GM23338 (cell line): ENCODE data around the gene CD34. TPM values are rescaled to one million over a fixed set of nuclear protein-coding genes. Genes with fewer than 3 reads are reported as not detected.

Experiments
- ATAC-seq: fragments of 200-7000 bp; cut with Tn5 transposase; 3 replicates; pipeline ENCODE4 v1.9.1; 2020
- DNase-seq: peaks from one replicate; pipeline ENCODE4 v3.0.0-alpha.2; 2015; ENCODE audit warnings: low spot score
- H2AFZ ChIP-seq: fragments of 200-600 bp; sonication (generic); 2 replicates; pipeline ENCODE4 v1.8.0; 2016; ENCODE audit warnings: antibody characterized with exemption, mild to moderate bottlenecking, moderate library complexity
- H3F3A ChIP-seq: fragments of 200-600 bp; sonication (generic); replicated peaks from 2 replicates; pipeline ENCODE4 v1.8.0; 2017; ENCODE audit warnings: antibody characterized with exemption, mixed run types, low read depth
- H3K27ac ChIP-seq: fragments of 200-600 bp; sonication (generic); 2 replicates; pipeline ENCODE4 v1.6.1; 2016; ENCODE audit warnings: low read depth
- H3K27me3 ChIP-seq: fragments of 200-600 bp; sonication (generic); 2 replicates; pipeline ENCODE4 v1.8.0; 2016; ENCODE audit warnings: mild to moderate bottlenecking, mixed run types, moderate library complexity; ENCODE audit not compliant: insufficient read depth
- H3K36me3 ChIP-seq: fragments of 200-600 bp; sonication (generic); 2 replicates; pipeline ENCODE4 v1.8.0; 2016; ENCODE audit warnings: mild to moderate bottlenecking; ENCODE audit not compliant: insufficient read depth
- H3K4me1 ChIP-seq: fragments of 200-600 bp; sonication (generic); 2 replicates; pipeline ENCODE4 v1.8.0; 2016; ENCODE audit warnings: mild to moderate bottlenecking, moderate library complexity; ENCODE audit not compliant: insufficient read depth
- H3K4me2 ChIP-seq: fragments of 200-600 bp; sonication (generic); 2 replicates; pipeline ENCODE4 v1.7.1; 2017; ENCODE audit warnings: mixed run types
- H3K4me3 ChIP-seq: fragments of 200-600 bp; sonication (generic); 2 replicates; pipeline ENCODE4 v1.6.1; 2016; ENCODE audit warnings: mixed run types
- H3K79me2 ChIP-seq: fragments of 200-600 bp; sonication (generic); replicated peaks from 2 replicates; pipeline ENCODE4 v1.8.0; 2017; ENCODE audit warnings: mild to moderate bottlenecking; ENCODE audit not compliant: insufficient read depth
- H3K9me2 ChIP-seq: fragments of 200-600 bp; sonication (generic); 2 replicates; pipeline ENCODE4 v1.8.0; 2017; ENCODE audit not compliant: insufficient read depth
- H4K20me1 ChIP-seq: fragments of 200-600 bp; sonication (generic); replicated peaks from 2 replicates; pipeline ENCODE4 v1.8.0; 2017; ENCODE audit warnings: mild to moderate bottlenecking; ENCODE audit not compliant: insufficient read depth
- H3K27ac Mint-ChIP-seq: 2 replicates; pipeline ENCODE4 v1.8.0; 2020; ENCODE audit warnings: inconsistent platforms, mild to moderate bottlenecking, moderate library complexity, mixed read lengths
- H3K27me3 Mint-ChIP-seq: 3 replicates; pipeline ENCODE4 v1.8.0; 2022; ENCODE audit warnings: low read depth, mild to moderate bottlenecking, moderate library complexity, mixed read lengths, inconsistent platforms; ENCODE audit not compliant: insufficient read depth, poor library complexity
- H3K36me3 Mint-ChIP-seq: 3 replicates; pipeline ENCODE4 v1.8.0; 2021; ENCODE audit warnings: low read depth, mild to moderate bottlenecking, inconsistent platforms, moderate library complexity, mixed read lengths
- H3K4me1 Mint-ChIP-seq: 3 replicates; pipeline ENCODE4 v1.8.0; 2020; ENCODE audit warnings: mild to moderate bottlenecking, inconsistent platforms, mixed read lengths
- H3K4me3 Mint-ChIP-seq: 3 replicates; pipeline ENCODE4 v1.8.0; 2021; ENCODE audit warnings: moderate library complexity, mild to moderate bottlenecking, inconsistent platforms, mixed read lengths
- H3K9me3 Mint-ChIP-seq: 3 replicates; pipeline ENCODE4 v1.8.0; 2020; ENCODE audit warnings: moderate library complexity, mild to moderate bottlenecking, inconsistent platforms, mixed read lengths
- EZH2 ChIP-seq: fragments of 200-600 bp; sonication (generic); IDR thresholded peaks from one replicate; pipeline ENCODE4 v1.8.0; 2017; ENCODE audit warnings: antibody characterized with exemption, mild to moderate bottlenecking, low read depth; ENCODE audit not compliant: unreplicated experiment
- JUNB ChIP-seq: IDR thresholded peaks from one replicate; pipeline ENCODE4 v1.6.1; 2016; ENCODE audit warnings: antibody characterized with exemption; ENCODE audit not compliant: unreplicated experiment
- ZNF331 ChIP-seq: fragments of 250-450 bp; sonication (Bioruptor Pico); IDR thresholded peaks from 2 replicates; pipeline ENCODE4 v1.5.0; 2020; ENCODE audit warnings: low read depth, mild to moderate bottlenecking, moderate library complexity
- polyA plus RNA-seq: library from polyadenylated mRNA; unstranded; fragments of >200 nt; fragmentation: Nextera tagmentation; extraction: Ambion mirVana; gene quantifications from 2 replicates; pipeline ENCODE4 v1.2.1, GENCODE V29; 2016
- total RNA-seq: library from RNA; depleted of rRNA; stranded (reverse); fragments of >200 nt; shearing (Covaris generic); gene quantifications from 2 replicates; pipeline ENCODE4 v1.2.3, GENCODE V29; 2014
- TF ChIP-seq, protein P1 (sequence below): fragments of 250-450 bp; sonication (Bioruptor Pico); IDR thresholded peaks from 2 replicates; pipeline ENCODE4 v1.5.0; 2020; ENCODE audit warnings: mild to moderate bottlenecking, moderate library complexity
- TF ChIP-seq, protein P2 (sequence below), 2 experiments: fragments of 200-600 bp in 1 of 2; sonication (generic) in 1 of 2; conservative IDR thresholded peaks; 2 replicates each; pipeline versions ENCODE4 v1.5.1 to v1.6.1; 2016 to 2017; ENCODE audit warnings: antibody characterized with exemption in 2 of 2, low read depth in 2 of 2, mild to moderate bottlenecking in 2 of 2, moderate library complexity in 1 of 2

CD34 gene
- total and polyA plus RNA-seq, 2 experiments from 2014 or later = 0.07 to 0.18 TPM

DNA sequence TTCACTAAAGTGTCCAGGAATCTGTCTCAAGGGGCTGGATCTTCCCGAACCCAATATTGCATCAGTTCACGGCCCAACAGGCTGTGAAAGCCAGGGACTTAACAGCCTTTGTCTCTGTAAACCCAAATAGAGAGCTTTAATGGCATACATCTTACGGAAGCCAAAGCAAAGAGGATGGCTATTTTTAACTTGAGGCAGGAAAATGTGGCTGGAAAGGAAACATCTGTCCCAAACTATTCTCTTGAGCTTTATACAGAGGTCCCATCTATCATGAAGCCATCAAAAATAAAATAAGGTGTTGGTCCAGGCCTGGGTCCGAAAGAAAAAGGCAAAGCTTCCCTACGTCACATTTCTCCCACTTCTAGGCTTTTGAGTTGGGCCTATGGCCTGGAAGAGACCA lies 7.7 kb upstream of the CD34 start:
- no peak overlapping the region for H3K27ac ChIP-seq
- H3K4me2 ChIP-seq = no peak overlapping the region
- ATAC-seq = no peak
- TF ChIP-seq JUNB = no peak
- TF ChIP-seq, protein P1, sequence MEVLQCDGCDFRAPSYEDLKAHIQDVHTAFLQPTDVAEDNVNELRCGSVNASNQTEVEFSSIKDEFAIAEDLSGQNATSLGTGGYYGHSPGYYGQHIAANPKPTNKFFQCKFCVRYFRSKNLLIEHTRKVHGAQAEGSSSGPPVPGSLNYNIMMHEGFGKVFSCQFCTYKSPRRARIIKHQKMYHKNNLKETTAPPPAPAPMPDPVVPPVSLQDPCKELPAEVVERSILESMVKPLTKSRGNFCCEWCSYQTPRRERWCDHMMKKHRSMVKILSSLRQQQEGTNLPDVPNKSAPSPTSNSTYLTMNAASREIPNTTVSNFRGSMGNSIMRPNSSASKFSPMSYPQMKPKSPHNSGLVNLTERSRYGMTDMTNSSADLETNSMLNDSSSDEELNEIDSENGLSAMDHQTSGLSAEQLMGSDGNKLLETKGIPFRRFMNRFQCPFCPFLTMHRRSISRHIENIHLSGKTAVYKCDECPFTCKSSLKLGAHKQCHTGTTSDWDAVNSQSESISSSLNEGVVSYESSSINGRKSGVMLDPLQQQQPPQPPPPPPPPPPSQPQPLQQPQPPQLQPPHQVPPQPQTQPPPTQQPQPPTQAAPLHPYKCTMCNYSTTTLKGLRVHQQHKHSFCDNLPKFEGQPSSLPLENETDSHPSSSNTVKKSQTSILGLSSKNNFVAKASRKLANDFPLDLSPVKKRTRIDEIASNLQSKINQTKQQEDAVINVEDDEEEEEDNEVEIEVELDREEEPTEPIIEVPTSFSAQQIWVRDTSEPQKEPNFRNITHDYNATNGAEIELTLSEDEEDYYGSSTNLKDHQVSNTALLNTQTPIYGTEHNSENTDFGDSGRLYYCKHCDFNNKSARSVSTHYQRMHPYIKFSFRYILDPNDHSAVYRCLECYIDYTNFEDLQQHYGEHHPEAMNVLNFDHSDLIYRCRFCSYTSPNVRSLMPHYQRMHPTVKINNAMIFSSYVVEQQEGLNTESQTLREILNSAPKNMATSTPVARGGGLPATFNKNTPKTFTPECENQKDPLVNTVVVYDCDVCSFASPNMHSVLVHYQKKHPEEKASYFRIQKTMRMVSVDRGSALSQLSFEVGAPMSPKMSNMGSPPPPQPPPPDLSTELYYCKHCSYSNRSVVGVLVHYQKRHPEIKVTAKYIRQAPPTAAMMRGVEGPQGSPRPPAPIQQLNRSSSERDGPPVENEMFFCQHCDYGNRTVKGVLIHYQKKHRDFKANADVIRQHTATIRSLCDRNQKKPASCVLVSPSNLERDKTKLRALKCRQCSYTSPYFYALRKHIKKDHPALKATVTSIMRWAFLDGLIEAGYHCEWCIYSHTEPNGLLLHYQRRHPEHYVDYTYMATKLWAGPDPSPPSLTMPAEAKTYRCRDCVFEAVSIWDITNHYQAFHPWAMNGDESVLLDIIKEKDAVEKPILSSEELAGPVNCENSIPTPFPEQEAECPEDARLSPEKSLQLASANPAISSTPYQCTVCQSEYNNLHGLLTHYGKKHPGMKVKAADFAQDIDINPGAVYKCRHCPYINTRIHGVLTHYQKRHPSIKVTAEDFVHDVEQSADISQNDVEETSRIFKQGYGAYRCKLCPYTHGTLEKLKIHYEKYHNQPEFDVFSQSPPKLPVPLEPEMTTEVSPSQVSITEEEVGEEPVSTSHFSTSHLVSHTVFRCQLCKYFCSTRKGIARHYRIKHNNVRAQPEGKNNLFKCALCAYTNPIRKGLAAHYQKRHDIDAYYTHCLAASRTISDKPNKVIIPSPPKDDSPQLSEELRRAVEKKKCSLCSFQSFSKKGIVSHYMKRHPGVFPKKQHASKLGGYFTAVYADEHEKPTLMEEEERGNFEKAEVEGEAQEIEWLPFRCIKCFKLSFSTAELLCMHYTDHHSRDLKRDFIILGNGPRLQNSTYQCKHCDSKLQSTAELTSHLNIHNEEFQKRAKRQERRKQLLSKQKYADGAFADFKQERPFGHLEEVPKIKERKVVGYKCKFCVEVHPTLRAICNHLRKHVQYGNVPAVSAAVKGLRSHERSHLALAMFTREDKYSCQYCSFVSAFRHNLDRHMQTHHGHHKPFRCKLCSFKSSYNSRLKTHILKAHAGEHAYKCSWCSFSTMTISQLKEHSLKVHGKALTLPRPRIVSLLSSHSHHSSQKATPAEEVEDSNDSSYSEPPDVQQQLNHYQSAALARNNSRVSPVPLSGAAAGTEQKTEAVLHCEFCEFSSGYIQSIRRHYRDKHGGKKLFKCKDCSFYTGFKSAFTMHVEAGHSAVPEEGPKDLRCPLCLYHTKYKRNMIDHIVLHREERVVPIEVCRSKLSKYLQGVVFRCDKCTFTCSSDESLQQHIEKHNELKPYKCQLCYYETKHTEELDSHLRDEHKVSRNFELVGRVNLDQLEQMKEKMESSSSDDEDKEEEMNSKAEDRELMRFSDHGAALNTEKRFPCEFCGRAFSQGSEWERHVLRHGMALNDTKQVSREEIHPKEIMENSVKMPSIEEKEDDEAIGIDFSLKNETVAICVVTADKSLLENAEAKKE (CRISPR knock-in tag) = no peak
- no peak for TF ChIP-seq EZH2
- TF ChIP-seq, protein P2, sequence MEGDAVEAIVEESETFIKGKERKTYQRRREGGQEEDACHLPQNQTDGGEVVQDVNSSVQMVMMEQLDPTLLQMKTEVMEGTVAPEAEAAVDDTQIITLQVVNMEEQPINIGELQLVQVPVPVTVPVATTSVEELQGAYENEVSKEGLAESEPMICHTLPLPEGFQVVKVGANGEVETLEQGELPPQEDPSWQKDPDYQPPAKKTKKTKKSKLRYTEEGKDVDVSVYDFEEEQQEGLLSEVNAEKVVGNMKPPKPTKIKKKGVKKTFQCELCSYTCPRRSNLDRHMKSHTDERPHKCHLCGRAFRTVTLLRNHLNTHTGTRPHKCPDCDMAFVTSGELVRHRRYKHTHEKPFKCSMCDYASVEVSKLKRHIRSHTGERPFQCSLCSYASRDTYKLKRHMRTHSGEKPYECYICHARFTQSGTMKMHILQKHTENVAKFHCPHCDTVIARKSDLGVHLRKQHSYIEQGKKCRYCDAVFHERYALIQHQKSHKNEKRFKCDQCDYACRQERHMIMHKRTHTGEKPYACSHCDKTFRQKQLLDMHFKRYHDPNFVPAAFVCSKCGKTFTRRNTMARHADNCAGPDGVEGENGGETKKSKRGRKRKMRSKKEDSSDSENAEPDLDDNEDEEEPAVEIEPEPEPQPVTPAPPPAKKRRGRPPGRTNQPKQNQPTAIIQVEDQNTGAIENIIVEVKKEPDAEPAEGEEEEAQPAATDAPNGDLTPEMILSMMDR (conservative IDR thresholded peaks at IDR 0.05; ENCODE audit: low read depth in 2 of 2) = no peak
- TF ChIP-seq ZNF331 (CRISPR knock-in tag) = no peak
- H3F3A ChIP-seq = no peaks in the 10 kb centered on the region
- no peaks in the 10 kb centered on the region for H3K9me3 Mint-ChIP-seq
- no peaks in the 10 kb centered on the region for H3K27me3 ChIP-seq
- H3K27me3 Mint-ChIP-seq = peaks cover 4% of the 10 kb centered on the region
- no peaks in the 10 kb centered on the region for H3K4me1 ChIP-seq
- no peaks in the 10 kb centered on the region for H3K36me3 ChIP-seq
- H2AFZ ChIP-seq = peak overlapping the region; percentile 19; the same call in 1 of the 2 replicates
- H3K4me1 Mint-ChIP-seq = peaks cover 12% of the 10 kb centered on the region
- no peak overlapping the region for H3K27ac Mint-ChIP-seq
- no peaks in the 10 kb centered on the region for H3K36me3 Mint-ChIP-seq
- no peak for DNase-seq
- H4K20me1 ChIP-seq = no peaks in the 10 kb centered on the region
- no peaks in the 10 kb centered on the region for H3K9me2 ChIP-seq
- H3K4me3 ChIP-seq = no peak overlapping the region
- H3K4me3 Mint-ChIP-seq = no peak overlapping the region
- H3K79me2 ChIP-seq = no peaks in the 10 kb centered on the region
